Measurements from ENCODE around the gene LEPR.
"Not testable (repeated sequence)": the region's sequence is repeated elsewhere in the genome, so short reads cannot be mapped to it uniquely, and the experiment has no call there.

LEPR gene

GRCh38 chr1:65420590-65421350 lies at the start of gene LEPR, which contains the start of gene LEPROT:
TSS of gene LEPR (plus strand) at chr1:65420668. CDS start at chr1:65565566, 144,898 bp downstream.
TSS of gene LEPROT (plus strand) at chr1:65420668. CDS start at chr1:65420725, 57 bp downstream.
- DNase-seq (ENCODE audit: low spot score), result no peak

- DNase-seq (ENCODE audit: low spot score), result no peak
Measured at GRCh38 chr1:65371544-65371943, 48.9 kb upstream of the LEPR start.

GRCh38 chr1:65372557-65372956 lies 47.9 kb upstream of the LEPR start:
- DNase-seq (ENCODE audit: low spot score), result no peak

GRCh38 chr1:65377496-65378246 lies 42.8 kb upstream of the LEPR start:
- no peak for DNase-seq (ENCODE audit: low spot score)

GRCh38 chr1:65378247-65378946 lies 42.1 kb upstream of the LEPR start:
- DNase-seq (ENCODE audit: low spot score), result no peak

- not testable (repeated sequence) for DNase-seq (ENCODE audit: low spot score)
Measured at GRCh38 chr1:65384426-65384825, 36.0 kb upstream of the LEPR start.

- no peak for DNase-seq (ENCODE audit: low spot score)
Measured at GRCh38 chr1:65386439-65386838, 34.0 kb upstream of the LEPR start.

- DNase-seq (ENCODE audit: low spot score), result no peak
Measured at GRCh38 chr1:65387821-65388220, 32.6 kb upstream of the LEPR start.

- no peak for DNase-seq (ENCODE audit: low spot score)
Measured at GRCh38 chr1:65388908-65389695, 31.4 kb upstream of the LEPR start.

GRCh38 chr1:65392497-65392896 lies 28.0 kb upstream of the LEPR start:
- no peak for DNase-seq (ENCODE audit: low spot score)

GRCh38 chr1:65393347-65393746 lies 27.1 kb upstream of the LEPR start:
- no peak for DNase-seq (ENCODE audit: low spot score)

GRCh38 chr1:65393928-65394327 lies 26.5 kb upstream of the LEPR start:
- no peak for DNase-seq (ENCODE audit: low spot score)

GRCh38 chr1:65395887-65396612 lies 24.4 kb upstream of the LEPR start:
- DNase-seq (ENCODE audit: low spot score), result no peak

GRCh38 chr1:65398083-65398482 lies 22.4 kb upstream of the LEPR start:
- no peak for DNase-seq (ENCODE audit: low spot score)

GRCh38 chr1:65399003-65399402 lies 21.5 kb upstream of the LEPR start:
- no peak for DNase-seq (ENCODE audit: low spot score)

- DNase-seq (ENCODE audit: low spot score), result no peak
Measured at GRCh38 chr1:65401612-65402011, 18.9 kb upstream of the LEPR start.

- DNase-seq (ENCODE audit: low spot score), result no peak
Measured at GRCh38 chr1:65404941-65405340, 15.5 kb upstream of the LEPR start.

- no peak for DNase-seq (ENCODE audit: low spot score)
Measured at GRCh38 chr1:65407877-65408276, 12.6 kb upstream of the LEPR start.

- DNase-seq (ENCODE audit: low spot score), result no peak
Measured at GRCh38 chr1:65409314-65409713, 11.2 kb upstream of the LEPR start.

- no peak for DNase-seq (ENCODE audit: low spot score)
Measured at GRCh38 chr1:65409816-65410326, 10.6 kb upstream of the LEPR start.
